Measurements from ENCODE around the gene TMEM31.
"Not testable (repeated sequence)": the region's sequence is repeated elsewhere in the genome, so short reads cannot be mapped to it uniquely, and the experiment has no call there.

Gene TMEM31

DNA sequence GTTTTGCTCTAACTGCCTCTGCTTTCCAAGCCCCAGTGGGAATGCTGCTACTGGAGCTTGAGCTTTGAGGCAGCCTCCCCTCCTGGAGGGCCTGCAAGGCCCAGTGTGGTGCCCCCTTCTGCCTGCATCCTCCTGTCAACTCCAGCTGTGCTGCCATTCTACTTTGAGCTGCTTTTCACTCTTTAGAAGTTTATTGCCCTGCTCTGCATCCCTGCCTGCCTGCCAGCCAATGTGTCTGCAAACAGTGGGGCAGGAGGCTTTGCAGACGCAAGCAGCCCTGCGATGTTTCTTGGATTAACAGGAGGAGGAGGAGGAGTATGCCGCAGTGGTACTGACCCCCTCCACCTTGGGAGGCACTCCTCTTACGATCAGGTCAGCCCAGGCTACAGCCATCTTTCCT, 16.4 kb downstream of the TMEM31 start:
- DNase-seq = no peak

DNA sequence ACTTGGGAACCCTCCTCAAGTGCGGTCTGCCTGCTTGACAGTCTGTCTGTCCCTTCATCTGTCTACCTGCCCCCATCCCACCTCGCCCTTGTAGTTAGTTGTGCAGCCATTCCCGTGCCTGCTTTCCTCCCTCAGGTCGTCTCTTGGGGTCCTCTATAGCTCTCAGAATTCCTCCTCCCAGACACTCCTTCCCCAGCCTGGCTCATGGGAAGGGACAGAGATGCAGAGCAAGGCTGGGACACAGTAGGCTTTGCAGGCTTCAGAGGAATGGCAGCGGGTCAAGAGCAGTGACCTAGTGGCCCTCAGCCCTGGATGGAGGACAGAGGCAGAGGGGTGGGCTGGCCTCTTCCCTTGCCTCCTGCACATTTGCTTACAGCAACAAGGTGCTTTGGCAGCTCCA, 18.3 kb downstream of the TMEM31 start:
- DNase-seq = no peak

DNA sequence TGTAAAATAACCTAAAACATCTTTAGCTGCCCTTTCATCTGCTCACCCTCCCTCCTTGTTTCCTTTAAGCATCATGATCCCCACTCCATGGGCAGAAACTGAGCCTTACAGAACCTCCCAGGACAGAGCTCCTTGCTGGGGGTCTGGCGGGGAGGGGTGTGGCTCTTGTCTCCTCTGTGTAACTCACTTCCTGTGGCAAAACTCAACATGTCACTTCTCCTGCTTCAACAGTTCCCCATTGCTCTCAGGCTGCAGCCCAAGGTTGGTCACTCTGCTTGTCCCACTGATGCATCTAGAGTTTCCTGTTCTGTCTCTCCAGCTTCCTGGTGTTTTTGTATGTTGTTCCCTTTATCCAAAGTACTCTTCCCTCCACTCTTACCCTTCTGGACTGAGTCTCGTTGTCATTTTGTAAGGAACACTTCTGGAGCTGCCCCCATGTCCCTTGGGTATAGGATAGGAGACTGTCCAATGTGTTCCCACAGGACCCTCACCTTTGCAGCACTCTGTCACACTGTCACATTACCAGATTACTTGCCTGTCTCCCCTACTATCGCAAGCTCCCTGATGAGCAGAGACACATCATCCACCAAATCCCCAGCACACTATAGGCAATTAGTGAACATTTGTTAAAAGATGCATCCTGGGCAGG, 19.6 kb downstream of the TMEM31 start:
- DNase-seq = no peak

DNA sequence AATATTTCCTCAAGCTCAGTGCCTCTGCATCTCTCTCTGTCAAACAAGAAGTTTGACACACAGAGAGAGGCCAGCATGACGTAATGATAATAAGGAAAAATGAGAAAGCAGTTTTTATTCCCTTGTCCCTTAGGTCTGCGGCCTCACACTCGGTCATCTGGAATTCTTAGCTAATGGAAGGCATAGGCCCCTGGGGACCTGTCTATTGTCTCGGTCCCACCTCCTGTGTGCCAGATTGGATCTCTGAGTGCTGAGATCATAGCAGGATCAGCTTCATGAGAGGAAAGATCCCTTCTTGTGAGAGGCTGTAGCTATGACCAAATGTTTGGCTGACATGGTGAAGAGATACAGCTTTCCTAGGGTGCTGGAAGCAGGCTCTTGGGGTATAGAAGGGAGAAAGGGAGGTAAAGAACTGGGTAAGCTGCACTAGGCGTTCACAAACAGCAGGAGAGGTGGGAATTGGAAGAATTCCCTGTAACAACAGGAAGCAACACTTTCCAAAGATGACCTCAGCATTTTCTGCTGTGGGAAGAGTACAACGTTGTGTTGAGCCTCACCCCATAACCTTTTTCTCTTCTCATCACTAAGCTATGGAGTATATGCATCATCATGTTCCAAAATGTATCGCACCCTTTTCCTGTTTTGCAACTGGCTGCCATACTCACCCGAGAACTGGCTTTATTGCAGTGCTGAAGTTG, 20.2 kb downstream of the TMEM31 start:
- DNase-seq = no peak

DNA sequence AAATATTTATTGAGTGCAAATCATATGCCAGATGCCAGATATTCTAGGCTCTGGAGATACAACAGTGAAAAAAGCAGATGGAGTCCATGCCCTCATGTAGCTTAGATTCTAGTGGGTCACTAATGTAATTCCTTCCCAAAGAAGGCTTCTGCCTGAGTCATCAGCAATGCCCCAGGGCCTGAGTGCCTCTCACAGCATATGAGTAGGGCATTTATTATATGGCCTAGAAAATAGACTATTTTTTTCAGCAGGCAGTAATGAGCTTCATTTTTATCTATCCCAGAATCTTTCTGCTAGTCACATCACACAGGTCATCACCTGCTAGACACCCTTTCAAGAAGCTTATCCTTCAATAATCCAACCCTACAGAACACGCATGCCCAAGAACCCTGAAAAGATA, 22.3 kb downstream of the TMEM31 start:
- DNase-seq = no peak

DNA sequence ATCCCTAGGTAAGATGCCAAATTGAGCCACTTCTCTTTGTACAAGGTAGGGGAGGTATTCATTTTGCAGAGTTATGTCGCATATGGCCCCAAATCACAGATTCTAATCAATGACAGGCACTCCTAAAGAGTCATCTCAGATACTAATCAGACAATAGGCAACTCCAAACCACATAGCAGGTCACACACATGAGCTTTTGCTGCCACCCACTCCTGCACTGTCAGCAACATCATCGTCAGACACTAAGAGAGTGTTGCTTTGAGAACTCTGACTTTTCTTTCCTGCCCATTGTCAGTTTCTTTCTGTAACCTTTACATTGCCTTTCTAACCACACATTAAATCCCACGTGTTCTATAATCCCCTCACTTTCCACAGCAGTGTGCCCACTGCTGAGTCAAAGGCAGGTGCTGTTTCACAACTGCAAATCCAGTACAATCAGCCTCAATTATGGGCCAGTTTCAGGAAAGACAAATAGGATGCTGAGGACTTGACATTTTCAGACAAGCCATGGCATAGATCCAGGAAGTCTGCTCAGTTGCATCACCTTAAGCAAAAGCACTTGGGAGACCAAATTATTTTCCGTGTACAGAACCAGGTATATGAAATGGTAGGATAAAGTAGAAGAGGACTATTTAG, 23.5 kb downstream of the TMEM31 start:
- DNase-seq = no peak

DNA sequence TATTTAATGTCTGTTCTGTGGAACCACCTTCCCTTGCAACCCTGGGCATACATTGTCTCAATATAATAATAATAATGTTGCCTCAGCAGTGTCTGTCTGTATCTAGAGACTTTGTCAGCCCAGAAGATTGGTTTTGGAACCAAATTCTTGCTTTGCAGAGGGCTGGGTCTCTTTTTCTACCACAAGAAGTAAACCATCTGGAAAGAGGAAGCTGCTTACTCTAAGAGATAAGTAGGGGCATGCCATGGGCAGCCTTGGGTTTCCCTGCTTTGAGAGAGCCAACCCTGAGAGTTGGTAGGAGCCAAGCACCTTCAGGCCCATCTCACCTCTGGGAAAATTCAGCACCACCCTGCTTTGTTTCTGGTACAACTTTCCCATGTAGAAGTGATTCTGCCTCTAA, 27.0 kb downstream of the TMEM31 start:
- DNase-seq = no peak

DNA sequence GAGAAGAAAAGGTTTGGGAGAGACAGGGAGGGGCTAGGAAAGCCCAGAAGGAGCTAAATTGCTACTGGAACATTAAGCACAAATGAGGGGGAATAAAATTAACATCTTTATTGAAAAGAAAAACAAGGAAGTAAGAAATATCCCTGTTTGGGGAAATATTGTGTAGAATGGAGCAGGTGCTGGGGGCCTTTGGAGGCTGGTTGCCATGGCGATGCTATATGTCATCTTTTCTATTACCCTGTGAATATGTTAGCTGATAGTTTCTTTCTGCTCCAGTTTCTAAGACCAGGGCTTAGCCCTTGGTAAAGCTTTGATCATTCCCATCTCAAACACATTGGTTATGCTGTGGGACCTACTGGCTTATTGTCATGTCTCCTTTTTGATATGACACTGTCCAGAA, 28.7 kb downstream of the TMEM31 start:
- no peak for DNase-seq

DNA sequence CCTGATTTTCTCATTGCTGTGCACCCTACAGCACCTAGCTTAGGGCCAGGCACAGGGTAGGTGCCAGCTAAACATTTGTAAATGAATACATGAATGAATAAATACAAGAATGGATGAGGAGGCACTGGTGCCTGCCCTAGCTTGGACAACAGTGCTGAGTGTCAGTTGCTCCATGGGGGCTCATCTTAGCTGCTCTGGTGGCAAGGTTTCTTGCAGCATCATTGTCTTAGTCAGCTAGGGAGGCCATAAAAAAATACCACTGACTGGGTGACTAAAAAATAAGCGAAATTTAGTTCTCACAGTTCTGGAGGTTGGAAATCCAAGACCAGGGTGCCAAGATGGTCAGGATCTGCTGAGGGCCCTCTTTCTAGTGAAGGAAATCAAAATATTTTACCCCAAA, 31.2 kb downstream of the TMEM31 start:
- DNase-seq = no peak

DNA sequence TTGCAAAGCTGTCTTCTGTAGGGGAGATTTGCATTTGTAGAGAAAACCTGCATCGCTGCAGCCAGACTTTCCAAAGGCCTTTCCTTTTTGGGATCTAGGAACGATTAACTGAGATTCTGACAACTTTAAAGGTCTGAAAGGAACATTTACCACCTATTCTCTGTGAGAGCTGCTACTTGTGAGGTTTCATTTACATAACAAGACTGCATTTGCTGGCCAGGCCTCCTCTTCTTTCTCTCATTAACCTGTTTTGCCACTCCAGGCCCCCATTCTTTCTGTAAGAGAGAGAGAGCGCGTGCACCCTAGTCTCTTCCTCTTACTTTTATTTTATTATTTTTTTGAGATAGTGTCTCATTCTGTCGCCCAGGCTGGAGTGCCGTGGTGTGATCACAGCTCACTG, 31.6 kb downstream of the TMEM31 start:
- no peak for DNase-seq

DNA sequence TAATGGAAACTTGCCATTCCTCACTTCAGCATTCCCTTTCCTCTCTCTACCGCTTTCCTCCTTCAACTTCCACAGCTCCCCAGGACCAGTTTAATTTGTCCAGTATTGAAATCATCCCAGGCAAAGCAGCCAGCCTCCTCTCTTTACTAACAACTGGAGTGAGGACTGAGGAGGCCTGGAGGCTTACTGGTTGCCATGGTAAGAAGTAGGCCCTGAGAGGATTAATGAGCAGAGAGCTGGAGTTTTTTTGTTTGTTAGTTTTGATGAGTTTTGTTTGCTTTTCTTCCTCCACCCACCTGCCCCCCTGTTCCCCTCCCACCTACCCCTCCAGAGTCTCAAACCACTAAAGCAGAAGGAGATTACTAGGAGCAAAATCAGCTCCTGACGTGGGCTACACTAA, 36.5 kb downstream of the TMEM31 start:
- no peak for DNase-seq

DNA sequence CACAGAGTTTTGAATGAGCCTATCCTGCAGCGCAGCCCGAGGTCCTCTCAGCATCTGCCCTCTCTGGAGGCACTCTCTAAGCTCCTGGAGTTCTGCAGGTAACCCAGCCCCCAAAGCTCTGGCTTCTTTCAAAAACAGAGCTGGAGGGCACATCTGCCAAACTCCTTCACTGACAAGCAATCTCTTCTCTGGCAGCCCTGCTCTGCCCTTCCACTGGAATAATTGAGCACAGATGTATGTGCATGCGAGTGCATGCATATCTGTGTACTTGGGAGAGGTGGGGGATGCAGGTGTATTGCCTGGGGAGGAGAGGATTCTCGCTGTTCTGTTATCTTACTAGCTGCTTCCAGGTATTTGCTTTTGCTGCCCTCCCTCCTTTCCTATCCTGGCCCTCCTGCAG, 43.7 kb downstream of the TMEM31 start:
- no peak for DNase-seq

DNA sequence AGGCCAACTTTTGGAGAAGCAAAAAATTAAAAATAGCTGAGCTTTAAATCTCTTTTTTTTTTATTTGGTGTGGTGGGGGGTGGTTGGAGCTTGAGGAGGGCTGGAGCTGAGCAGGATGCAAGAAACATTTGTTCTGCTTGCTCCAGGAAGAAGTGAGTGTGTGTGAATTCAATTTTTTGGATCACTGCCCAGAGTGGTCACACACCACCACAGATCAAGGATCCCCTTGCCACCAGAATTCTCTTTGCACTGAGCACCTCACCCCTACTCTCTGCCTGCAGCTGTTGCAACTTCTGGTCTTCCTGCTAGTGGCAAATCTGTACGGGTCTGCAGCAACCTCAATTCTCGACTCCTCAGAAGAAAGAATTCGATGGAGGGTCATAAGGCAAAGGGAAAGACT, 46.0 kb downstream of the TMEM31 start:
- no peak for DNase-seq

DNA sequence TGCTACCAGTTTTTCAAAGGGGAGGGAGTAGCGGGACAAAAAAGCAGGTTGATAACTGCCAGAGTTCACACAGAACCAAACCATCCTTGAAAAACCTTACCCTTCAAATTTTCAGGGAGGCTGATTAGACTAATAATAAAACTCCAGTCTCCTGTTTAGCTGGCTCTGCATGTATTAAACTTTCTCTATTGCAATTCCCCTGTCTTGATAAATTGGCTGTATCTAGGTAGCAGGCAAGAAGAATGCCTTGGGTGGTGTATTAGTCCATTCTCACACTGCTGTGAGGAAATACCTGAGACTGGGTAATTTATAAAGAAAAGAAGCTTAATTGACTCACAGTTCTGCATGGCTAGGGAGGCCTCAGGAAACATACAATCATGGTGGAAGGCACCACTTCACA, 47.8 kb downstream of the TMEM31 start:
- DNase-seq = no peak

DNA sequence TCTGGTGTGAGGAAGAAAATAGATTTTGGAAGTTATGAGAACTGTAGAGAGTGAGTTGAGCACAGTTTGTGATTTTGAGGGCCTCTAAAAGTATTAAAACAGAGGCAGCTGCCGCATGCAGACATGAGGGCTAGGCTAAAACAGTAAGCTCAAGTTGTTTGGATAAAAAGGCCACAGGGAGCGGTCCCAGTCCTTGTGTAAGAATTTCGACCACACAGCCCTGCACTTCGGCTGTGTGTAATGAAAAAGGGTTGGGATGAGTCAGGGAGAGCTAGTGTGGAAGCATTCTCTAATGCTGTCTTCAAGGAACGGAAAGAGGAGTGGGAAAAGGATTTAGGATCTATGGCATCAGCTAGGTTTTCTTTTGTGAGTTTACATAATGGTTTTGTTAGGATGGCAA, 52.8 kb downstream of the TMEM31 start:
- DNase-seq = not testable (repeated sequence)

All from NCI-H1694 (cell line).